ENCODE data around the gene CSTB.

GRCh38 chr21:43728467-43729390 is 47.4 kb downstream of the CSTB start:
- TF ChIP-seq POLR2A (IDR thresholded peaks at IDR 0.05) = peak in 1 of 2 donors; percentile 37
- no peak for TF ChIP-seq EP300 (IDR thresholded peaks at IDR 0.05)
